GOT3 (cell line): Measurements from ENCODE around the gene EYS.
"Not testable (repeated sequence)": the region's sequence is repeated elsewhere in the genome, so short reads cannot be mapped to it uniquely, and the experiment has no call there.

Source experiments
- DNase-seq: peaks from one replicate; lab custom pipeline; 2025; ENCODE audit warnings: mixed read lengths; lab: John Stamatoyannopoulos, UW

Gene EYS

DNA sequence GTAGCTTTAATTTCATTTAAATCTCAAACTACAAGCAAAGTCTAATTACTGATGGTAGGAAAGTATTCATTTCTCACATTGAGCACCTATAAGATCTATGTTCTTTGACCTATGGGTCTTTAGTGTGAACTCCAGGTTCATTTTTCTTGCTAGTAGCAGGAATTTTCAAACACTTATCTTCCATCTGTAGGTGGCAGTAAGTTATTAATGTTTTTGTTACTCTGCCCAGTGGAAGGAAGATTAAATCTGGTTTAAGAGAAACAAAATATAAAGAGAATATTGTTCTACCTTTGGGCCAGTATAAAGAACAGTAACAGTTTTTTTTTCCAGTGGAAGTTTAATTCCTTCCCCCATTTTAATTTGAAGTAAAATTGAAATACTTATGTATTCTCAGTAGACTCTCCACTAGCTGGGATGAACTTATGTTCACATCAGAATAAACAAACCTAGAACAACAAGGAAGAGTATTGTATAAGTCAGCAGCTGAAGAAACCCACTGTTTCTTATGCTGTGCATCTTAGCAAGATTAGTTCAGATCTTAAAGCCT lies 1743.2 kb downstream of the EYS start:
- no peak for DNase-seq

DNA sequence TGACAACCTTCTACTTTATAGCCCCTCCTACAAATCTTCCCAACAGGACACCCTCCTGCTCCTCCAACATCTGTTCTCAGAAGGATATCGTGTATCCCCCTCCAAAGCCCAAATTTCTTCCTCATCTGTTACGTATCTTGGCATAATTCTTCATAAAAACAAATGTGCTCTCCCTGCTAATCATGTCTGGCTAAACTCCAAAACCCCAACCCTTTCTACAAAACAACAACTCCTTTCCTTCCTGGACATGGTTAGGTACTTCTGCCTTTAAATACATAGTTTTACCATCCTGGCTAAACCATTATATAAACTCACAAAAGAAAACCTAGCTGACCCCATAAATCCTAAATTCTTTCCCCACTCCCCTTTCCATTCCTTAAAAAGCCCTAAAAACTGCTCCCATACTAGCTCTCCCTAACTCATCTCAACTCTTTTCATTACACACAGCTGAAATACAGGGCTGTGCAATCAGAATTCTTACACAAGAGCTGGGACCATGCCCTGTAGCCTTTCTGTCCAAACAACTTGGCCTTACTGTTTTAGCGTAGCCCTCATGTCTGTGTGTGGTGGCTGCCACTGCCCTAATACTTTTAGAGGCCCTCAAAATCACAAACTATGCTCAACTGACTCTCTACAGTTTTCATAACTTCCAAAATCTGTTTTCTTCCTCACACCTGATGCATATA lies 1753.5 kb downstream of the EYS start:
- not testable (repeated sequence) for DNase-seq

DNA sequence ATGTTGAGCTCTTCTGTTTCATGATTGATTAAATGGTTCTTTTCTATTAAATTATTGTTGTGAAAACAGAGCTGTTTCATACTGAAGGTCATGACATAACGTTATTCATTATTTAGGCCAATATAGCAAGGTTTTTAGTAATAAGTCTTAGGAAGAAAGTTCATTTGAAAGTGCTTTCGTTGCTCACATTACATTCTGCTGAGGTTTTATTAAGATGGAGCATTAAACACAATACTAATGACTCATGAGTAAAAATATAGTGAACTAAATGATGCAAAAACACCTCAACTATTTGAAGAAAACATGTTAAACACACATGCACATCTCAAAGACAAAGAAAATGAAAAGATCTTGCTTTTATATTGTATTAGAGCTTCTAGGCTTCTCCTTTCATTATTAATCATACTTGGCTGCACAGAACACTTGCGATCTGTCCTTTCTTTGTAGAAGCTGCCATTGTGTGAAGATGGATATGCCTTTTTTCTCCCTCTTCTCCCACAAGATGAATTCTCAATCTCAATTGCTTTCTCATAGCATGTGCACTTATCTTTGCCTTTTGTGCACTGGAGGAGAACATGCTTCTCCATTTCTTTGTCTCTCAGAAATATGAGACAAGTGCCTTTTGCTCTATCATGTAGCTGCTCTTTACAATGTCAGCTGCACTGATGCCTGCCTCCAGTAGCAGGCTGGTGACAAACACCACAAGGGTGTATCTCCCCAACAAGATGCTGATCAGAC lies 1759.1 kb downstream of the EYS start:
- DNase-seq, result no peak

DNA sequence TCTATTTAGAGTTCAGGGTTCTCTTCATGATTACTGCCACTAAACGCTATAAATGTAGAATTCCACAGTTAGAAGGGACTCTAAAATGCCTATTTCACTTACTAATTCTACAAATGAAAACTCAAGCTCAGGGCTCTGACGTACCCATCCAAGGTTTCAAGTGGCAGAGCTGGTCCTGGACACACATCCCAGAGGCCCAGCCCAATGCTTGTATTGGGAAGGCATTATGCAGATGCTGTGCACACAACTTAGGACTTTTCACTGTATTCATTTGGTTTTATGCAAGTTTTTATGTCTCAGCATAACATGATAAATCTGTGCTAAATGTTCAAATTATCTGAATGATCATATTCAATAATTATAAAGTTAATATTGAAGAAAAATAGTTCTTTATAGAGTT lies 1761.0 kb downstream of the EYS start:
- DNase-seq, result no peak

DNA sequence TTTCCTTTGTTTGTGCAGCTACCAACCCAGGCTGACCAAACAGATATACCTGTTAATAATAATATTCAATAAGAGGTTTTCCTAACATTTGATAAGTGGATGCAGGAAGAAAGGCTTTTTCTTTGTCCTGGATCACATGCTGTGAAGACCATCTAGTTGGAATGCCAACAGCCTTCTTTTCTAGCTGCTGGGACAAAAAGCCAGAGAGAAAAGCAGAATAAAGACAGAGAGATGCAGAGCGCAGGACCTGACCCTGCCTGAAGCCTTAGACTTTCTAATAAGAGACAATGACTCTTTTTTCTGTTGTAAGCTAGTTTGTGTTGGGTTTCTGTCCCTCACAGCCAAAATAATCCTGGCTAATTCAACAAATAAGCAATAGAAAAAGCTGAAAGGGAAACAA lies 1763.2 kb downstream of the EYS start:
- DNase-seq, result no peak

DNA sequence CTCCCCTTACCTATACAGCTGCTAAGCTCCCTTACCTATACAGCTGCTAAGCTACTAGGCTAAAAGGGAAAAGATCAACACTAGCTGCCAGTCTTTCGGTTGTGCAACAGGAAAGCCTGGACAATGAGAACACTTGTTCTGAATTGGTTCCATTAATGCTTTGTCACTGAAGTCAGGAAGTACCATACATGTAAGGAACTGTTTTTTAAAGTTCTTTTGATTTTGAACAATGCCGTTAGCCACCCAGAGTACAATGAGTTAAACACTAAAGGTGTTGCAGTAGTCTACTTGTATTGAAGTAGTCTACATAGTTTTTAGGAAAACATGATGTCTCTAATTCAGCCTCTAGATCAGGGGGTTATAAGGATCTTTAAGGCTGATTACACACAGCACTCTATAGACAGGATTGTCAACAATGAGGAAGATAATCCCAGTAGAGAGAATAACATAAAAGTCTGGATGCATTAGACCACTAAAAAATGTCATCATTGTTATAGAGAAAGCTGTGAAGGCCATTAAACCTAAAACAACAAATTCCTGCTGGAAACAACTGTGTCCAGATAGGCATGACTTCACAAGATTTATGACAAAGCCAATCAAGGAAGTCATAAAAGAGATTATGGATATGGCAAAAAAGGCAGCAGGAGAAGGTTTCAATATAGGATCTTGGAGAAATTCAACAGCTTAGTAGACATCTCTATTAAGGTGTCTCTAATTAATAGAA lies 1765.1 kb downstream of the EYS start:
- DNase-seq, result no peak

DNA sequence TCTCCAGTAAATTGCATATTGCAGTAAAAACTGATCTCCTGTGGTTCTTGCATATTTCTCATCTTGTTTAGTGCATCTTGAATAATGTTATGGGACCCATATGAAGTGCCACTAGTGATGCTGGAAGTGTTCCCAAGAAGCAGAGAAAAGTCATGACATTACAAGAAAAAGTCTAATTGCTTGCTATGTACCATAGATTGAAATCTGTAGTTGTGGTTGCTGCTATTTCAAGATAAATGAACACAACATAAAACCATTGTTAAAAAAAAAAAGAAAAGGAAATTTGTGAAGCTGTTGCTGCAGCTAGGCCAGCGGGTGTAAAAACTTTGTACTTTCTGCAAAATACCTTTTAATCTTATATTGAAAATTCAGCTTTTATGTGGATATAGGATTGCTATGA lies 1767.0 kb downstream of the EYS start:
- DNase-seq, result no peak

DNA sequence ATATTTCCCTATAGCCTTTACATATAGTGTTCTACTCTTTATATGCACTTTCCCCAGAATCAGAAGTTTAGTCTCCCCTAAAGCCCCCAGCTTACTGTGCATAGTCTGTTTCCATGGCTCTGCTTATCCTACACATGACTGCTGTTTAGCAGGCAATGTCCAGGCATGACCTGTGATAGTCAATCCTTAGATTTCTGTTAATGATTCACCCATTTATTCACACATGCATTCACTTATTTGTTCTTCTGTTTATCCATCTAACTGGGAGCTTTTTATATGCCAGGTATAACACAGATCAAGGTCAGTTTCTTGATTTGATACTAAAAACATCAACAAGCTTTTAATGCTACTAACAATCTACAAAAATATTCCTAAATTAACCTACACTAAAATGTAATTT lies 1770.6 kb downstream of the EYS start:
- DNase-seq, result no peak

DNA sequence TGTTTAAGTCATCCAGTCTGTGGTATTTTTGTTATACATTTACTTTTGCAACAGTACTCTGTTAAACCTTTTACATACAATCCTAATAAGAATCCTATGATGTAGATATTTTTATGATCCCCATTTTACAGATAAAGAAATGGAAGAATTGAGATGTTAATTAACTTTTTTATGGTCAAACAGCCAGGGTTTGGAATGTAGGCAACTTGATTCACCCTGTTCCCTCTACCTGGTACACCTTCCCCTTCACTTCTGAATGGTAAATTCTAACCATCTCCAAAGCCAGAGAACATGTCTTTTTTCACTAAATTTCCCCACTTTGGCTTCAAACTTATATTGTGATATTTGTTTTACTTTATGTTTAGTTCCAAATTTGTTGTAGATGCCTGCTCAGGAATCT lies 1771.3 kb downstream of the EYS start:
- DNase-seq, result no peak

DNA sequence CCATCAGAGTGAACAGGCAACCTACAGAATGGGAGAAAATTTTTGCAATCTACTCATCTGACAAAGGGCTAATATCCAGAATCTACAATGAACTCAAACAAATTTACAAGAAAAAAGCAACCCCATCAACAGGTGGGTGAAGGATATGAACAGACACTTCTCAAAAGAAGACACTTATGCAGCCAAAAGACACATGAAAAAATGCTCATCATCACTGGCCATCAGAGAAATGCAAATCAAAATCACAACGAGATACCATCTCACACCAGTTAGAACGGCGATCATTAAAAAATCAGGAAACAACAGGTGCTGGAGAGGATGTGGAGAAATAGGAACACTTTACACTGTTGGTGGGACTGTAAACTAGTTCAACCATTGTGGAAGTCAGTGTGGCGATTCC lies 1773.1 kb downstream of the EYS start:
- DNase-seq, result not testable (repeated sequence)

DNA sequence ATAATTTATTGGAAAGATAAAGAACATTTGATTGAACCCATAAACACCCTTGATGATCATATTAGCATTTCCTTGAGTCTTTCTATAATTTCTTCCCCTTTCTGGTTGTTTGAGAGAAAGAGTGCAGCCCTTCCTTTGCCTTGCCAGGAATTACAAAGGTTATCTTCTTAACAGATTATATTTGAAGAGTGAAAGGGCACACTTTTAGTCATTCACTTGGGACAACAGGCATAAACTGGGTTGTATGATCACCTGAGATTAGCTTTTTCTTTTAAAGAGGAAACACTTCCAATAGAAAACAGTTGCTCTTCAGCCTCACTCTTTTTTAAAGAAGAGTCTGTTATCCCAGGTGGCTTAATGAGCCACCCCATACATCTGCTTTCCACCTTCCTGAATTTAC lies 1776.2 kb downstream of the EYS start:
- no peak for DNase-seq

DNA sequence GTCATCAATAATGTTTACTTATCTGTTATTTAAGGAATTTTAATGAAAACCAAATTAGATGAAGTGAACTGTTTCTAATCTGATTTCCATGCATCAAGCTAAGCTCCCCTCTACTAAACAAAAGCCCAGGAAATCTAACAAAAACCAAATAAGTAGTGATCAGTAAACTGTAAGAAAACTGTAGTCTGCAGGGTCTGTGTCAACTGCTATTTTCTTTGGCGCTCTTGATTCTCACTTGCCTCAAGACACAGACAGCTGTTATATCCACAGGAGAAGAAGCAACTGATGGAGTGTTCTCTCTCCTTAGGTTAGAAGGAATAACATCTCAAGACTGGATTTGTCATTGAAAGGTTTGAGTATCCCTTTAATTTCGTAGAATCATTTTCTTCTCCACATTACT lies 1777.9 kb downstream of the EYS start:
- no peak for DNase-seq

DNA sequence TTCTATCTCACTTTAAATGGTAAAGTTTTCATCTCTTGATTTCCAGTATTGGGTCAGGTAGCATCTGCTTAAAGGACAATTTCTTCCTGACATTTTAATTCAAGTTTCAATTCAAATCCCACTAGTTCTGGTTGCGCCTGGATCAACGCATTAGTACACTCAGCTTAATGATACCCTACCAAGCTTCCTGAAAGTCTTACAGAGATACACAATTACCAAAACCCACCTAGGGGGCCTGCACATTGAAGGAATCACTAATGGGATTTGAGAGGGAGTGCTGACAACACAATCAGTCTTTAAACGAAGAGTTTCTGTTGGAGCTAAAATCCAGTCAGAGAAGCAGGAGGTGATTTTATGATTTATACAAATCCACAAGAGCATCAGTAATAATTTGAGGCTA lies 1778.4 kb downstream of the EYS start:
- DNase-seq, result no peak

DNA sequence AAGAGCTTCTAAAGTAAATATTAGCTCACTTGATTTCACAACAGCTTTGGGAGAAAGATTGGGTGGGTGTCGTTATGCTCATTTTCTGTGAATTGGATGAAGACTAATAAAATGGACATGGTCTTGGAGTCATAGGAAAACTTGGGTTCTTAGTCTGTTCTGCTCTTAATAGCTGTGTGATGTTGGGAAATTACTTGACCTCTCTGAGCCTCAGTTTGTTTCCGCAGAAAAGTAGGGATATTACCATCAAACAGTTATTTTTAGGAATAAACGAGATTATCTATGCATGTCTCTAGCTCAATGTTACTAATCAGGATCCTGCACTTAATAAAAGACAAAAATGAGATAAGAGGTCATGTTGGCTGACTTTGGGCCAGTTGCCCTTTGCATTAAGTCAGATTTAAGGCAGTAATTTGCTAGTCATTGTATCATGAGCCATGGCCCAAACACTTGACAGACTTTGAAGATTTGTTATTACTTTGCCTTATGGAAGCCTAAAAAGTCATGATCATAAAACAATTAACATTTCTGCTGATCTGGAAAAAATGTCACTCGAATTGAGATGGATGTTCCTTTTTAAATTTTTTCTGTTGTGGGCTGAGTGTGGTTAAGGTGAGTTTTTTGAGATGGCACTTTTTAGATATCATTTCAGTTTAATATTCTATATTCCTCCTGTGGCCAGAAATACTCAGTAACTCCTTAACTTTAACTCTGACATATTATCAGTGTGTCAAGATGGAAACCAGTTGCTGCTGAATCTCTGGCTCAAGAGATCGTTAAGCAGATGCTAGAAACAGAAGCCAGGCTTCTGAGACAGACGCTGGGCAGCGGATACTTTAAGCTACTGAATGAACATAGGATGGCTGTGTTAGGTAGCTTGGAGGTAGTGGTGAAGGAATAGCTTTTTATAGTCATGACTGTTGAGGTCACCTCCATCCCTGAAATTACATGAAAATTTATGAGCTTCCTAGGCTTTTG lies 1779.8 kb downstream of the EYS start:
- DNase-seq, result no peak

DNA sequence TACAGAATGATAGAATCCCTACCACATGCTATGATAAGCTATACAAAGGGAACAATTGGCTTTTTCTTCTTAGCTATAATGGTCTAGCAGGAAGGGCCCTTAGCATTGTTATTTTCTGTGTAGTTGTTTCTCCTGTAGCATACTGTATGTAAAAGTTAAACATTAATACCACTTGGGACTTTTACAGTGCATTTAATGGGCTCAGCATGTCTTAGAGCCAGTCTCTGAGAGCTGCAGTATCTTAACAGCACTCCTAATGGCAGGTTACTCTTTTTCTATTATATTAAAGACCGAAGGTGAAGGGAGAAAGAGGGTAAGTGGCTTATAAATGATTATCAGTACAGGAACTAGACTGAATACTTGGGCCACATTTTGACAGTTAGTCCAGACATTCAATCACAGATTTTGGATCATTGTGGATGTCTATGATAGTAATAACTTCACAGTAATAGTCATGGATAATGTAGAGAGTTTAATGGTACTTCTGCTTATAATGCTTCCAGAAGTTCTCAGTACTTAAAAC lies 1780.7 kb downstream of the EYS start:
- DNase-seq, result no peak

DNA sequence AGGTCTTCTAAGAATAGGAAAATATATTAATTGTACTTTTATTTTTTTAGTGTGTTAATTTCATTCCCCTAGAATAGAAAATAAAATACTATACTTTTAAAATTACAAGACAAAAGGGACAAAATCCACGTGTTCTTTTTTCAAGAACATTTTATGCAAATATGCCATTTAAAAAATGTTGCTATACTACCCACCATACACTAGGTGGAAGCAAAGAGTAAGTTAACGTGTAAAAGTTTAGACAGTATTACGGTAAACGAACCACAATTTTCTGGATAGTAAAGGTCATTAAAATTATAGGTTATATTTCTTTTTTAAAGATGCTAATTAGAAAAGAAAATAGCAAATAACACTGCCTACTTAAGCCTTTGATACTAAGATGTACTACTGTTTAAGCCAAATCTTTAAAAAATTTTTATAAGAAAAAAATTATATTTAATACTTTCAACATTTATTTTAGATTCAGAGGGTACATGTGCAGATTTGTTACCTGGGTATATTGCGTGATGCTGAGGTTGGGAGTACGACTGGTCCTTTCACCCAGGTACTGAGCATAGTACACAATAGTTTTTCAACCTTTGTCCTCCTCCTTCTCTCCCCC lies 1783.8 kb downstream of the EYS start:
- DNase-seq, result no peak

DNA sequence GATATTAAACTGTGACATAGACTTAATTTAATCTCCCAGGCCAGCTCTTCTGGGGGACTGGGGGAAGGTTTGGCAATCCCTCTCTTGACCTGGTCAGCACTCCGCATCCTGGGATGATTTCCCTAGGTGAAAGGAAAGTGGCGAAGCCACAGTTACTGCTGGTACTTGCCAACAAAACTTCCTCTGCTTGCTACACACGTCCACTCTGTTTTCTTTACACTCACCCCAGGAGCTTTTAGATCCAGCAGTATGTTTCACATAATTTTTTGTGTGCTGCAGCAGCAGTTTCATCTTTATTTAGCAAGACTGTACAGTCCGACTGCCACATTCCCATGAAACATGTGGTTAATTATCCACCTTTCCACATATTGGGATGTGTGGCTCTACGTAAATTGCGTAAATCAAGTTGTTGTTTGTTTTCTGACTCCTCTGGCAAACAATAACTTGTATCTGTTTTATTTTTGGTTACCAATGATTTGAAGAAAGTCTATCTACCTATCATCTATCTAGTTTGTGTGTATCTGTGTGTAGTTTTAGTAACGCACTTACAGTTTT lies 1787.4 kb downstream of the EYS start:
- DNase-seq, result no peak

DNA sequence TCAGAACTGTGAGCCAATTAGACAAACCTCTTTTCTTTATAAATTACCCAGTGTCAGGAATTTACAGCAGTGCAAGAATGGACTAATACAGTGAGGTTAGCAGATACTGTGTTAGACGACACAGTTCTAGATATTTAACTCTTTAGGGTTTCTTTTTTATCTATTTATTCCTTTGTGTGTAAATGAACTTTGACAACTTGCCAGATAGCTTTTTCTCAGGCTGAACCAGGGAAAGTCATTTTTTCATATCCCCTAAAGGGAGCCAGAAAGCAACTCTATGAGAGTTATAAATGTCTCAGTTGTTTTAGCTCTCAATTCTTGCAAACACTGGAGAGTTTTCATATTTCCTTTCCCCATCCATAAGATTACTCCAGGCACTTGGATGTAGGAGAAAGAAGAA lies 1794.1 kb downstream of the EYS start:
- DNase-seq, result no peak

DNA sequence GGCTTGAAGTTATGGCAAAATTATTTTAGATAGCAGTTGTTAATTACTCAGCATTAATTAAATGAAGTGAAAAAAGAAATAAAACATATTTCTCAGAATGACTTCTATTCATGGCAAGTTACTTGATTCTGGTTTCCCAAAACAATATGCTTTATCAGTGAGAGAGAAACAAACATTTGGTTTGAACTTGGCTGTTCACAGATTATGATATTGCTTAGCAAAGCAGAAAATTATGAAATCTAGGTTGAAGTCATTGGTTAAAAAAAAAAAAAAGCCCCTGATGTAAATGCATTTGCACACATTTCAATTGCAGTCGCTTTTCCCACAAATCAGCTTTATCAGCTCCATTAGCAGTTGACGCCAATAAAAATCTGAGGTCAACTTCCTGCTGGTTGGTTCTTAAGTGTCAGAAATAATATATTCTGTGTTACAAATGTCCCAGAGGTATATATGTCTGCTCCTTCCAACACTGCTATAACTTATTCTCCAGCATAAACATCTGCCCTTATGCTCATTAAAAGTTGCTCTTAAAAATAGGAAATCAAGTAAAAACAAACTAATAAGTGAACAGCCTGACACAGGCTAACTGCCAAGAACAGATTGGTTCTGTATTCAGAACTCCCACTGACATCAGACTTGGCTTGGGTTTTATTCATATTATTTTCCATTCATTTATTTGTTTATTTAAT lies 1796.0 kb downstream of the EYS start:
- DNase-seq, result no peak

DNA sequence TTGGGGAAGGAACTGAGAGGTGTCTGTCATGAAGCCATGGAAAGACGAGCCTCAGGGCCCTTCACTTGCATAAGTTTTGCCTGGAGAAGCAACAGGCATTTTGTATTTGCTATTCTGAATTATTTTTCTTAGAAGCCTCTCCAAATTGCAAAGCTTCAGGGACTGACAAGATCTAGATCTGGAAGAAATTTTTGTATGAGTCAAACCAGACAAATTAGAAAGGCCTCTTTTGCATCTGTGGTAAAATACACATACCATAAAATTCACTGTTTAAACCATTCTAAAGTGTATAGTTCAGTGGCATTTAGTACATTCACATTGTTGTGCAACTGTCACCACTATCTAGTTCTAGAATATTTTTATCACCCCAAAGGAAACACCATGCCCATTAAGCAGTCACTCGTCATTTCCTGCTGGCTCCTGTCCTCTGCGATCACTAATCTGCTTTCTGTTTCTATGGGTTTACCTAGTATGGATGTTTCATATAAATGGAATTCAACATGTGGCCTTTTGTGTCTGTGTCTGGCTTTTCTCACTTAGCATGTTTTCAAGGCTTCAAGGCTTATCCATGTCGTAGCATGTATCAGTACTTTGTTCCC lies 1802.3 kb downstream of the EYS start:
- no peak for DNase-seq
